Osteocyte (in vitro differentiated cells): ENCODE measurements around the gene UGT1A3. TPM values are rescaled to one million over a fixed set of nuclear protein-coding genes. Genes with fewer than 3 reads are reported as not detected.

Experiments
- DNase-seq: peaks from one replicate; pipeline ENCODE4 v3.0.0; 2021; ENCODE audit warnings: mixed read lengths; ENCODE audit not compliant: unreplicated experiment; ENCODE audit errors: extremely low spot score
- H3K27ac Mint-ChIP-seq: one replicate; pipeline ENCODE4 v1.8.0; 2021; ENCODE audit warnings: mild to moderate bottlenecking, mixed read lengths; ENCODE audit not compliant: unreplicated experiment
- H3K27me3 Mint-ChIP-seq: one replicate; pipeline ENCODE4 v1.8.0; 2021; ENCODE audit warnings: mixed read lengths; ENCODE audit not compliant: unreplicated experiment
- H3K36me3 Mint-ChIP-seq: one replicate; pipeline ENCODE4 v1.8.0; 2021; ENCODE audit warnings: mixed read lengths; ENCODE audit not compliant: unreplicated experiment
- H3K4me1 Mint-ChIP-seq: one replicate; pipeline ENCODE4 v1.8.0; 2021; ENCODE audit warnings: mixed read lengths; ENCODE audit not compliant: unreplicated experiment
- H3K4me3 Mint-ChIP-seq: one replicate; pipeline ENCODE4 v1.8.0; 2021; ENCODE audit warnings: mild to moderate bottlenecking, moderate library complexity, mixed read lengths; ENCODE audit not compliant: unreplicated experiment
- H3K9me3 Mint-ChIP-seq: one replicate; pipeline ENCODE4 v1.8.0; 2021; ENCODE audit warnings: mixed read lengths; ENCODE audit not compliant: unreplicated experiment
- CTCF ChIP-seq: fragments of 200-600 bp; sonication (generic); IDR thresholded peaks from 2 replicates; pipeline ENCODE4 v1.5.0; 2021; ENCODE audit warnings: antibody characterized with exemption, mild to moderate bottlenecking, moderate library complexity
- total RNA-seq: library from RNA; stranded (reverse); gene quantifications from 2 replicates; pipeline ENCODE4 v1.2.1, GENCODE V29; 2021

Gene UGT1A3
- total RNA-seq, 1 donor from 2014 or later: not detected

DNA sequence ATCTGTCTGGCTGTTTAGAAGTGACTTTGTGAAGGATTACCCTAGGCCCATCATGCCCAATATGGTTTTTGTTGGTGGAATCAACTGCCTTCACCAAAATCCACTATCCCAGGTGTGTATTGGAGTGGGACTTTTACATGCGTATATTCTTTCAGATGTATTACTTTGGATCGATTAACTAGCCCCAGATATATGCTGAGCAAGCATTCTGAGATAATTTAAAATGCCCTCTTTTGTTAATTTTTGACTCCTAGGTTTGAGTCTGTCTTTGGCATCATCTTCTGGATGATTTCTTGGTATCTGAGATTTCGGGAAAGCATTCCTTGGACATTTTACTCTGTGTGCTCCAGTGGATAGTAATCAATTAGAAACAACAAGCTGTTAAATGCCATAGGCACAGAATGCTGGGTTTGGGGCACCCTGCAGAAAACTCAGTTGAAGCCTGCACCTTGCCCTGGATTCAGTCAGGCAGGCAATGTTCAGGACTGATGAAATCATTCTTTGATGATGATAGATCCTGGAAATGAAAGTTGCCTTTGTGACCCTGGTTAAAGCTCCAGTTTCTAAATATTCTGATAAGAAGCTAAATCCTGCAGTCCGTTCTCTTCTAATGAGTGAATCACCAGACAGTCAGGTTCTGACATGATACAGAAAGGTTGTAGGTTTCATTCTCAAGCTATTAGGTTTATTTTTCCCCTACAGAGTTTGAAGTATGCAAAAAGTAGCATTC is 32.4 kb downstream of the UGT1A3 start:
- no peaks in the 10 kb centered on the region for H3K36me3 Mint-ChIP-seq
- H3K9me3 Mint-ChIP-seq: no peaks in the 10 kb centered on the region
- no peak overlapping the region for H3K4me3 Mint-ChIP-seq
- H3K27me3 Mint-ChIP-seq: peaks cover 17% of the 10 kb centered on the region
- no peak for TF ChIP-seq CTCF
- H3K27ac Mint-ChIP-seq: no peak overlapping the region
- no peak for DNase-seq
- peaks cover 5% of the 10 kb centered on the region for H3K4me1 Mint-ChIP-seq

DNA sequence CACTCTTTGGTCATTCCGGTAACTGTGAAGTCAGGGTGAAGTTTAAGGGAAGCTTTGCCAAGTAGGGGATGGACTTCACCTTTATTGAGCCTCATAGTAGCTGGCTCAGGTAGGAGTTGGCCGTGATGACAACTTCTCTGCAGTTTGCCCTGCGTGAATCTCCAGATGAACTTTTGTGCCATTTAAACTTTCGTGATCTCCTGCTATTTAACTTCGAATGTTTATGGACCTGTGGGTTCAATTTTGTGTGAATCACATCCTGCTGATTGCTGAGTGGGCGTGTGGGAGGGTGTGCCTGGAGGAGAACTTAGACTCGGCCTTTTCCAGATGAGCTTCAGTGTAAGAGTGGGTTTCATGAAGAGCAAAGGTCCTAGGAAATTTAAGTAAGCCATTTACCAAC is 35.4 kb downstream of the UGT1A3 start:
- H3K4me1 Mint-ChIP-seq: peaks cover 5% of the 10 kb centered on the region
- H3K36me3 Mint-ChIP-seq: no peaks in the 10 kb centered on the region
- no peak for DNase-seq

GRCh38 chr2:233764761-233765160 is 35.9 kb downstream of the UGT1A3 start:
- peaks cover 34% of the 10 kb centered on the region for H3K27me3 Mint-ChIP-seq
- no peaks in the 10 kb centered on the region for H3K36me3 Mint-ChIP-seq
- H3K27ac Mint-ChIP-seq: no peak overlapping the region
- TF ChIP-seq CTCF: no peak
- no peak overlapping the region for H3K4me3 Mint-ChIP-seq
- H3K9me3 Mint-ChIP-seq: no peaks in the 10 kb centered on the region
- no peak for DNase-seq
- H3K4me1 Mint-ChIP-seq: peaks cover 5% of the 10 kb centered on the region

More for the DNA sequence above, 35.4 kb downstream of the UGT1A3 start:
- H3K27ac Mint-ChIP-seq: no peak overlapping the region
- TF ChIP-seq CTCF: no peak
- H3K4me3 Mint-ChIP-seq: no peak overlapping the region
- H3K9me3 Mint-ChIP-seq: no peaks in the 10 kb centered on the region
- peaks cover 32% of the 10 kb centered on the region for H3K27me3 Mint-ChIP-seq

DNA sequence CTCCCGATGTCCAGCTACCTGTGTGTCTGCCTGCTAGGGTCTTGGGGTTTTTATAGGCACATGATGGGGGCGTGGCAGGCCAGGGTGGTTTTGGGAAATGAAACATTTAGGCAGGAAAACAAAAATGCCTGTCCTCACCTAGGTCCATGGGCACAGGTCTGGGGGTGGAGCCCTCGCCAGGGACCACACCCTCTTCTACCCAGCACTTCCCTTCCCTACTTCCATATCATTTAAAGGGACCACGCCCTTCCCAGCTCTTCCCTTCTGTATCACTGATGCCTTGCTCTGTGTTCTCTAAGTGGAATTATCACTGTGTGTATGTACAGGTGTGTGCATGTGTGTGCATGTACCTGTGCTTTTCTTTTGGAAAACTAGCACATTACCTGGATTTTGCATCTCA is 37.6 kb downstream of the UGT1A3 start:
- peaks cover 27% of the 10 kb centered on the region for H3K27me3 Mint-ChIP-seq
- H3K36me3 Mint-ChIP-seq: no peaks in the 10 kb centered on the region
- no peak for DNase-seq
- no peak for TF ChIP-seq CTCF
- H3K9me3 Mint-ChIP-seq: no peaks in the 10 kb centered on the region
- H3K27ac Mint-ChIP-seq: no peak overlapping the region
- H3K4me1 Mint-ChIP-seq: peaks cover 5% of the 10 kb centered on the region
- H3K4me3 Mint-ChIP-seq: no peak overlapping the region

GRCh38 chr2:233768076-233768475 is 39.2 kb downstream of the UGT1A3 start:
- H3K4me1 Mint-ChIP-seq: peaks cover 5% of the 10 kb centered on the region
- DNase-seq: no peak
- H3K27ac Mint-ChIP-seq: no peak overlapping the region
- no peaks in the 10 kb centered on the region for H3K36me3 Mint-ChIP-seq
- no peak for TF ChIP-seq CTCF
- H3K27me3 Mint-ChIP-seq: peaks cover 25% of the 10 kb centered on the region
- no peak overlapping the region for H3K4me3 Mint-ChIP-seq
- H3K9me3 Mint-ChIP-seq: no peaks in the 10 kb centered on the region
